OCI-LY1 (cell line): ENCODE data around the gene LIMS2.

Experiments
- EZH2 ChIP-seq: fragments of 200-600 bp; sonication (generic), shearing (Covaris generic); IDR thresholded peaks from 2 replicates; pipeline ENCODE4 v1.8.0; 2017; ENCODE audit warnings: borderline replicate concordance, mixed run types, mild to moderate bottlenecking, antibody characterized with exemption, low read length, moderate library complexity, mixed read lengths
- TF ChIP-seq, protein P1 (sequence below): fragments of 200-600 bp; sonication (generic), shearing (Covaris generic); IDR thresholded peaks from 2 replicates; pipeline ENCODE4 v1.5.1; 2017; ENCODE audit warnings: mild to moderate bottlenecking, antibody characterized with exemption, low read length, moderate library complexity, mixed read lengths

DNA sequence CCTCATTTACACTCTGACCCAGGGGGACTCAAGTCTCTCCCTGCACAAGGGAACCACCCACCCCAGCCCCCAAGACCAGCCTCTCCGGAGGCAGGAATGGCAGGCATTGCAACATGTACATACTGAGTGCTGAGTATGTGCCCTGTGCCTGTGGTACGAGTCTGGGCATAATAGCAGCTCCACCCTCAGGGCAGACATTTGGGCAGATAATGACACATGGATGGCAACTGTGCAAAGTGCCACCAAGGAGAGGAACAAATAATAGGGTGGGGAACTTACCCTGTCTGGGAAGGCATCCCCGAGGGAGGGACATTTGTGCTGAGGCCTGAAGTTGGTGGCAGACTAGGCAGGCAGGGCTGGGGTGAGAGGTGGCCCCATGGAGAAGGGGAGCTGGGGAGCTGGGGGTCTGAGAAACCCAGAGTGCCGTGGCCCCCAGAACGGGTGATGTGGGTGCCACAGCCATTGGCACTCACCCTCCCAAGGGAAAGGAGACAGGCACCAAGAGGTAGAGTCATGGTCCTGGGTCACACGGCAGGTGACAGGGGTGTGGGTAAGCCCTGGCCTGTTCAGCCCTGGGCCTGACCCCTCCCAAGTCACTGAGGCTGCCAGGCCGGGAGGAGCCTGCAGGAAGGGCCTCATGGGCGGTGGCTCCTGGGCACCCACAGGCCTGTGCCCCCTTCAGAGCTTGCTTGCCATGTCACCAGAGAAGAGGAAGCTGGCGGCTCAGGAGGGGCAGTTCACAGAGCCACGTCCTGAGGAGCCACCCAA lies 45.0 kb downstream of the LIMS2 start:
- TF ChIP-seq, protein P1, sequence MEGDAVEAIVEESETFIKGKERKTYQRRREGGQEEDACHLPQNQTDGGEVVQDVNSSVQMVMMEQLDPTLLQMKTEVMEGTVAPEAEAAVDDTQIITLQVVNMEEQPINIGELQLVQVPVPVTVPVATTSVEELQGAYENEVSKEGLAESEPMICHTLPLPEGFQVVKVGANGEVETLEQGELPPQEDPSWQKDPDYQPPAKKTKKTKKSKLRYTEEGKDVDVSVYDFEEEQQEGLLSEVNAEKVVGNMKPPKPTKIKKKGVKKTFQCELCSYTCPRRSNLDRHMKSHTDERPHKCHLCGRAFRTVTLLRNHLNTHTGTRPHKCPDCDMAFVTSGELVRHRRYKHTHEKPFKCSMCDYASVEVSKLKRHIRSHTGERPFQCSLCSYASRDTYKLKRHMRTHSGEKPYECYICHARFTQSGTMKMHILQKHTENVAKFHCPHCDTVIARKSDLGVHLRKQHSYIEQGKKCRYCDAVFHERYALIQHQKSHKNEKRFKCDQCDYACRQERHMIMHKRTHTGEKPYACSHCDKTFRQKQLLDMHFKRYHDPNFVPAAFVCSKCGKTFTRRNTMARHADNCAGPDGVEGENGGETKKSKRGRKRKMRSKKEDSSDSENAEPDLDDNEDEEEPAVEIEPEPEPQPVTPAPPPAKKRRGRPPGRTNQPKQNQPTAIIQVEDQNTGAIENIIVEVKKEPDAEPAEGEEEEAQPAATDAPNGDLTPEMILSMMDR: no peak
- TF ChIP-seq EZH2: no peak
